NCI-H2107 (cell line): ENCODE data around the gene ACOXL.

Experiments
- DNase-seq: peaks from one replicate; lab custom pipeline; 2025; lab: John Stamatoyannopoulos, UW

The ACOXL gene

GRCh38 chr2:111011218-111011617 is 278.8 kb downstream of the ACOXL start:
- DNase-seq = no peak

GRCh38 chr2:111015283-111015995 is 283.1 kb downstream of the ACOXL start:
- no peak for DNase-seq

GRCh38 chr2:111017034-111017622 is 284.8 kb downstream of the ACOXL start:
- DNase-seq = no peak

GRCh38 chr2:111017909-111018308 is 285.5 kb downstream of the ACOXL start:
- DNase-seq = no peak

- DNase-seq = no peak
These were observed 287.0 kb downstream of the ACOXL start for GRCh38 chr2:111019381-111019780.

GRCh38 chr2:111022633-111023032 is 290.3 kb downstream of the ACOXL start:
- DNase-seq = no peak

- DNase-seq = no peak
These were observed 292.1 kb downstream of the ACOXL start for GRCh38 chr2:111024496-111024895.

GRCh38 chr2:111025288-111025687 is 292.9 kb downstream of the ACOXL start:
- DNase-seq = no peak

- DNase-seq = no peak
These were observed 296.3 kb downstream of the ACOXL start for GRCh38 chr2:111028720-111029119.

- DNase-seq = no peak
These were observed 297.0 kb downstream of the ACOXL start for GRCh38 chr2:111029181-111029927.

GRCh38 chr2:111030260-111030891 is 298.0 kb downstream of the ACOXL start:
- DNase-seq = no peak

- DNase-seq = no peak
These were observed 298.6 kb downstream of the ACOXL start for GRCh38 chr2:111030945-111031344.

- no peak for DNase-seq
These were observed 299.4 kb downstream of the ACOXL start for GRCh38 chr2:111031546-111032478.

GRCh38 chr2:111032721-111033429 is 300.5 kb downstream of the ACOXL start:
- no peak for DNase-seq

GRCh38 chr2:111034146-111034545 is 301.8 kb downstream of the ACOXL start:
- no peak for DNase-seq

- DNase-seq = no peak
These were observed 302.2 kb downstream of the ACOXL start for GRCh38 chr2:111034606-111035005.

GRCh38 chr2:111035830-111036441 is 303.6 kb downstream of the ACOXL start:
- DNase-seq = no peak

GRCh38 chr2:111037128-111037527 is 304.8 kb downstream of the ACOXL start:
- DNase-seq = no peak

- DNase-seq = no peak
These were observed 307.4 kb downstream of the ACOXL start for GRCh38 chr2:111039628-111040383.
